Measurements from ENCODE around the gene KIF3C.

DNA sequence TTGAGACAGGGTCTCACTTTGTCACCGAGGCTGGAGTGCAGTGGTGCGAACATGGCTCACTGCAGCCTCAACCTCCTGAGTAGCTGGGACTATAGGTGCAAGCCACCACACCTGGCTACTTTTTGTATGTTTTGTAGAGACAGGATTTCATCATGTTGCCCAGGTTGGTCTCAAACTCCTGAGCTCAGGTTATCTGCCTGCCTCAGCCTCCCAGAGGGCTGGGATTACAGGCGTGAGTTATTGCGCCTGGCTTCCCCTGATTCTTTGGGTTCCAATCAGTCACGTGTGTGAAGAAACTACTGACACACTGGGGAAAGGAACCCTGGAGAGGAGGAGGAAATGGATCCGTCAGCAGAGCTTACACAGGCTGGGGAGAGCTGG is 29.3 kb upstream of the KIF3C start:
- TF ChIP-seq, protein P1, sequence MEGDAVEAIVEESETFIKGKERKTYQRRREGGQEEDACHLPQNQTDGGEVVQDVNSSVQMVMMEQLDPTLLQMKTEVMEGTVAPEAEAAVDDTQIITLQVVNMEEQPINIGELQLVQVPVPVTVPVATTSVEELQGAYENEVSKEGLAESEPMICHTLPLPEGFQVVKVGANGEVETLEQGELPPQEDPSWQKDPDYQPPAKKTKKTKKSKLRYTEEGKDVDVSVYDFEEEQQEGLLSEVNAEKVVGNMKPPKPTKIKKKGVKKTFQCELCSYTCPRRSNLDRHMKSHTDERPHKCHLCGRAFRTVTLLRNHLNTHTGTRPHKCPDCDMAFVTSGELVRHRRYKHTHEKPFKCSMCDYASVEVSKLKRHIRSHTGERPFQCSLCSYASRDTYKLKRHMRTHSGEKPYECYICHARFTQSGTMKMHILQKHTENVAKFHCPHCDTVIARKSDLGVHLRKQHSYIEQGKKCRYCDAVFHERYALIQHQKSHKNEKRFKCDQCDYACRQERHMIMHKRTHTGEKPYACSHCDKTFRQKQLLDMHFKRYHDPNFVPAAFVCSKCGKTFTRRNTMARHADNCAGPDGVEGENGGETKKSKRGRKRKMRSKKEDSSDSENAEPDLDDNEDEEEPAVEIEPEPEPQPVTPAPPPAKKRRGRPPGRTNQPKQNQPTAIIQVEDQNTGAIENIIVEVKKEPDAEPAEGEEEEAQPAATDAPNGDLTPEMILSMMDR (IDR thresholded peaks at IDR 0.05 in 2 of 3, conservative IDR thresholded peaks at IDR 0.05 in 1 of 3; ENCODE audit: control insufficient read depth in 2 of 3, extremely low read depth in 1 of 3, insufficient read depth in 1 of 3, low read depth in 3 of 3, low read length in 3 of 3): no peak
- TF ChIP-seq, protein P2, sequence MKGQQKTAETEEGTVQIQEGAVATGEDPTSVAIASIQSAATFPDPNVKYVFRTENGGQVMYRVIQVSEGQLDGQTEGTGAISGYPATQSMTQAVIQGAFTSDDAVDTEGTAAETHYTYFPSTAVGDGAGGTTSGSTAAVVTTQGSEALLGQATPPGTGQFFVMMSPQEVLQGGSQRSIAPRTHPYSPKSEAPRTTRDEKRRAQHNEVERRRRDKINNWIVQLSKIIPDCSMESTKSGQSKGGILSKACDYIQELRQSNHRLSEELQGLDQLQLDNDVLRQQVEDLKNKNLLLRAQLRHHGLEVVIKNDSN (IDR thresholded peaks at IDR 0.05; ENCODE audit: borderline replicate concordance, extremely low read length, insufficient read depth, low read depth, low read length): no peak
- TF ChIP-seq, protein P3, sequence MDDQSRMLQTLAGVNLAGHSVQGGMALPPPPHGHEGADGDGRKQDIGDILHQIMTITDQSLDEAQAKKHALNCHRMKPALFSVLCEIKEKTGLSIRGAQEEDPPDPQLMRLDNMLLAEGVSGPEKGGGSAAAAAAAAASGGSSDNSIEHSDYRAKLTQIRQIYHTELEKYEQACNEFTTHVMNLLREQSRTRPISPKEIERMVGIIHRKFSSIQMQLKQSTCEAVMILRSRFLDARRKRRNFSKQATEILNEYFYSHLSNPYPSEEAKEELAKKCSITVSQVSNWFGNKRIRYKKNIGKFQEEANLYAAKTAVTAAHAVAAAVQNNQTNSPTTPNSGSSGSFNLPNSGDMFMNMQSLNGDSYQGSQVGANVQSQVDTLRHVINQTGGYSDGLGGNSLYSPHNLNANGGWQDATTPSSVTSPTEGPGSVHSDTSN (IDR thresholded peaks at IDR 0.05; ENCODE audit: insufficient replicate concordance, low read depth, low read length): no peak
- no peak for TF ChIP-seq TCF7 (IDR thresholded peaks at IDR 0.05; ENCODE audit: borderline replicate concordance)
- TF ChIP-seq, protein P4, sequence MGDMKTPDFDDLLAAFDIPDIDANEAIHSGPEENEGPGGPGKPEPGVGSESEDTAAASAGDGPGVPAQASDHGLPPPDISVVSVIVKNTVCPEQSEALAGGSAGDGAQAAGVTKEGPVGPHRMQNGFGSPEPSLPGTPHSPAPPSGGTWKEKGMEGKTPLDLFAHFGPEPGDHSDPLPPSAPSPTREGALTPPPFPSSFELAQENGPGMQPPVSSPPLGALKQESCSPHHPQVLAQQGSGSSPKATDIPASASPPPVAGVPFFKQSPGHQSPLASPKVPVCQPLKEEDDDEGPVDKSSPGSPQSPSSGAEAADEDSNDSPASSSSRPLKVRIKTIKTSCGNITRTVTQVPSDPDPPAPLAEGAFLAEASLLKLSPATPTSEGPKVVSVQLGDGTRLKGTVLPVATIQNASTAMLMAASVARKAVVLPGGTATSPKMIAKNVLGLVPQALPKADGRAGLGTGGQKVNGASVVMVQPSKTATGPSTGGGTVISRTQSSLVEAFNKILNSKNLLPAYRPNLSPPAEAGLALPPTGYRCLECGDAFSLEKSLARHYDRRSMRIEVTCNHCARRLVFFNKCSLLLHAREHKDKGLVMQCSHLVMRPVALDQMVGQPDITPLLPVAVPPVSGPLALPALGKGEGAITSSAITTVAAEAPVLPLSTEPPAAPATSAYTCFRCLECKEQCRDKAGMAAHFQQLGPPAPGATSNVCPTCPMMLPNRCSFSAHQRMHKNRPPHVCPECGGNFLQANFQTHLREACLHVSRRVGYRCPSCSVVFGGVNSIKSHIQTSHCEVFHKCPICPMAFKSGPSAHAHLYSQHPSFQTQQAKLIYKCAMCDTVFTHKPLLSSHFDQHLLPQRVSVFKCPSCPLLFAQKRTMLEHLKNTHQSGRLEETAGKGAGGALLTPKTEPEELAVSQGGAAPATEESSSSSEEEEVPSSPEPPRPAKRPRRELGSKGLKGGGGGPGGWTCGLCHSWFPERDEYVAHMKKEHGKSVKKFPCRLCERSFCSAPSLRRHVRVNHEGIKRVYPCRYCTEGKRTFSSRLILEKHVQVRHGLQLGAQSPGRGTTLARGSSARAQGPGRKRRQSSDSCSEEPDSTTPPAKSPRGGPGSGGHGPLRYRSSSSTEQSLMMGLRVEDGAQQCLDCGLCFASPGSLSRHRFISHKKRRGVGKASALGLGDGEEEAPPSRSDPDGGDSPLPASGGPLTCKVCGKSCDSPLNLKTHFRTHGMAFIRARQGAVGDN (IDR thresholded peaks at IDR 0.05): no peak
- no peak for TF ChIP-seq CBFB (IDR thresholded peaks at IDR 0.05; ENCODE audit: low read depth)
- no peak for TF ChIP-seq POLR2A (IDR thresholded peaks at IDR 0.05; ENCODE audit: low read depth, low read length)
- TF ChIP-seq HDAC2 (IDR thresholded peaks at IDR 0.05): no peak
- TF ChIP-seq ZNF384 (IDR thresholded peaks at IDR 0.05; ENCODE audit: borderline replicate concordance, low read depth, low read length): no peak
- TF ChIP-seq, protein P5, sequence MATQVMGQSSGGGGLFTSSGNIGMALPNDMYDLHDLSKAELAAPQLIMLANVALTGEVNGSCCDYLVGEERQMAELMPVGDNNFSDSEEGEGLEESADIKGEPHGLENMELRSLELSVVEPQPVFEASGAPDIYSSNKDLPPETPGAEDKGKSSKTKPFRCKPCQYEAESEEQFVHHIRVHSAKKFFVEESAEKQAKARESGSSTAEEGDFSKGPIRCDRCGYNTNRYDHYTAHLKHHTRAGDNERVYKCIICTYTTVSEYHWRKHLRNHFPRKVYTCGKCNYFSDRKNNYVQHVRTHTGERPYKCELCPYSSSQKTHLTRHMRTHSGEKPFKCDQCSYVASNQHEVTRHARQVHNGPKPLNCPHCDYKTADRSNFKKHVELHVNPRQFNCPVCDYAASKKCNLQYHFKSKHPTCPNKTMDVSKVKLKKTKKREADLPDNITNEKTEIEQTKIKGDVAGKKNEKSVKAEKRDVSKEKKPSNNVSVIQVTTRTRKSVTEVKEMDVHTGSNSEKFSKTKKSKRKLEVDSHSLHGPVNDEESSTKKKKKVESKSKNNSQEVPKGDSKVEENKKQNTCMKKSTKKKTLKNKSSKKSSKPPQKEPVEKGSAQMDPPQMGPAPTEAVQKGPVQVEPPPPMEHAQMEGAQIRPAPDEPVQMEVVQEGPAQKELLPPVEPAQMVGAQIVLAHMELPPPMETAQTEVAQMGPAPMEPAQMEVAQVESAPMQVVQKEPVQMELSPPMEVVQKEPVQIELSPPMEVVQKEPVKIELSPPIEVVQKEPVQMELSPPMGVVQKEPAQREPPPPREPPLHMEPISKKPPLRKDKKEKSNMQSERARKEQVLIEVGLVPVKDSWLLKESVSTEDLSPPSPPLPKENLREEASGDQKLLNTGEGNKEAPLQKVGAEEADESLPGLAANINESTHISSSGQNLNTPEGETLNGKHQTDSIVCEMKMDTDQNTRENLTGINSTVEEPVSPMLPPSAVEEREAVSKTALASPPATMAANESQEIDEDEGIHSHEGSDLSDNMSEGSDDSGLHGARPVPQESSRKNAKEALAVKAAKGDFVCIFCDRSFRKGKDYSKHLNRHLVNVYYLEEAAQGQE (IDR thresholded peaks at IDR 0.05; ENCODE audit: low read depth, low read length): no peak
- no peak for TF ChIP-seq POLR2AphosphoS2 (IDR thresholded peaks at IDR 0.05; ENCODE audit: low read depth, low read length)
- TF ChIP-seq SIX5 (IDR thresholded peaks at IDR 0.05; ENCODE audit: low read depth, low read length, severe bottlenecking): no peak

Measured in GM12878 (cell line).